Stimulated activated CD4-positive, alpha-beta T cell treated with anti-CD3 and anti-CD28 coated beads, TNF-alpha, amount 100 ng/mL, for 48 hours (primary cell): ENCODE measurements around the gene RNF213.
"Not testable (repeated sequence)": the region's sequence is repeated elsewhere in the genome, so short reads cannot be mapped to it uniquely, and the experiment has no call there.

Experiments
- DNase-seq, 3 donors: peaks; one replicate each; pipeline ENCODE4 v3.0.0-alpha.2; 2020; ENCODE audit warnings: low read depth in 3 of 3

Gene RNF213

DNA sequence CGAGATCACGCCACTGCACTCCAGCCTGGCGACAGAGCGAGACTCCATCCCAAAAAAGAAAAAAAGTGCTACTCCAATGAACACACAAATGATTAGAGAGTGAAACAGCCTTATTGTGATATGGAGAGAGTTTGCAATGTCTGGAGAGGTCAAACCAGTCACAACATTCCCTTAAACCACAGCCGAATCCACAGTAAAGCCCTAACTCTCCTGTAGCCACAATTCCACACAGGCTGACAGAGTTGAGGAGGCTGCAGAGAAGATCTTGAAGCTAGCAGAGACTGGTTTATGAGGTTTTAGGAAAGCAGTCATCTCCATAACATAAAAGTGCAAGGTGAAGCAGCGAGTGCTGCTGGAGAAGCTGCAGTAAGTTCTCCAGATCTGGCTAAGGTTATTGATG, 6.7 kb downstream of the RNF213 start:
- no peak for DNase-seq

DNA sequence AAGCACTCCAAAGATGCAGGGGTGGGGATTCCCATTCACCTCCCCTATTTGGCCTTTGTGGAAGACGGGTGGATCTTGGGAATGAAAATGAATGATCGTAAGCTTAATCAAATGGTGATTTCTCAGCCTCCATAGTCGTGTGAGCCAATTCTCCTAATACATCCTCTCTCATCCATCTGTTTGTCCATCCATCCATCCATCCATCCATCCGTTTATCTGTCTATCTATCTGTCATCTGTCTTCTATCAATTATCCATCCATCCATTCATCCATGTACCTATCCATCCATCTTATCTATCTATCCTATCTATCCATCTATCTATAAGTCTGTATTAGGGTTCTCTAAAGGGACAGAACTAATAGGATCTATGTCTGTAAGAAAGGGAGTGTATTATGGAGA, 7.8 kb downstream of the RNF213 start:
- DNase-seq, result no peak

DNA sequence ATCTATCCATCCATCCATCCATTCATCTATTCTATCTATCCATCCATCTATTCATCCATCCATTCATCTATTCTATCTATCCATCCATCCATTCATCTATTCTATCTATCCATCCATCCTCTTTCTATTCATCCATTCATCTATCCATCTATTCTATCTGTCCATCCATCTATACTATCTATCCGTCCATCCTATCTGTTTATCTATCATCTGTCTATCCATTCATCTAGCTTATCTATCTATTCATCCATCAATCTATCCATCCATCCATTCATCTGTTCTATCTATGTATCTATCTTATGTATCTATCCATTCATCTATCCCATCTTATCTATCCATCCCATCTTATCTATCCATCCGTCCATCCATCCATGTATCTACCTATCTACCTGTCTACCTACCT, 8.8 kb downstream of the RNF213 start:
- no peak for DNase-seq

DNA sequence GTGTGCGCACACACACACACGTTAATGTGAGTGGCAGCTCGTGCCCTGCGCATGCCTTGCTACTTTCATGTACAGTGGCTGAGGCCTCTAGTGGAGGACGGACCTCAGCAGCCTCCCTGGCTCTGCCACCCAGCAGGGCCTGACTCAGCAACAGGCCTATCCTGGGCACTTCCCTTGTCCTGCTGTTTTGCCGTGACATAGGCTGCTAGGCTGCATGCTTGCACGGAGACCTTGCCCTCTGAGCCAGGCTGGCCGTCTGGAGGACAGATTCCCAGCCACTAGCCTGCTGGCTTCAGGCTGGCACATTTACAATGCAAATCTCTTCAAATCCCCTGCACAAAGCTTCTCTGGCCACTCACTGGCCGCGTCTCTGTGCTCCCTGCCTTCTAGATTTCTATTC, 9.5 kb downstream of the RNF213 start:
- no peak for DNase-seq

DNA sequence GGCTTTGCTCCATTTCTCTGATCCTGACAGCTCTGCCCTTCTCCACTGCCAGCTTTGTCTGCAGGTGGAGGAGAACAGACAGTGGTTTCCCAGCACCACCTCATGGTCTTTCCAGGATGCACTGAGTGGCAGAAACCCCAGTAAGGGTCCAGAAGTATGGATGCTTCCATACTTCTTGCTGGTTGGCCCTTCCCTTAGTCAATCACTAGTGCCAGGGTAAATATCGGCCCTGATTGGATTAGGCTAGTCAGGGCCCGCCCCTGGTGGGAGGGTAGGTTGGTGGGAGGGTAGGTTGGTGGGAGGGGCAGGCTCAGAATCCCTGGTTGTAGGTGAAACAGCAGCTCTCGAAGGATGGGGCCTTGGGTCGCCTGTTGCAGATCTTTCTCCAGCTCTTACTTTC, 10.2 kb downstream of the RNF213 start:
- DNase-seq, result peak in 1 of 3 donors; percentile 34

DNA sequence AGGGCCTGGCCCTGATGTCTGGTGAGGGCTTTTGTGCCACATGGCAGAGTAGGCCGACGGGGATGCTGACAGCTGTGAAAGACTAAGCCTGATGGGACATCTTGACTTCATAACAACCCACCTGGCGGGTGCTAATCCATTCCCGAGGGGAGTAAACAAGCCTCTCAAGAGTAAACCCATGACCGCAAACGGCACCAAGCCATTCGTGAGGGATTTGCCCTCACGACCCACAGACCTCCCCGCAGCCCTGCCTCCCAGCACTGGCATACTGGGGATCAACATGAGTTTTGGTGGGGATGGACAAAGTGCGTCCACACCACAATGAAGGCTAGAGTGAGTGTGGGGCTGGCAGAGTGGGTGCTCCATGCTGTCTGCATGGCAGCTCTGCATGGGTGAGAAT, 11.7 kb downstream of the RNF213 start:
- DNase-seq, result no peak

DNA sequence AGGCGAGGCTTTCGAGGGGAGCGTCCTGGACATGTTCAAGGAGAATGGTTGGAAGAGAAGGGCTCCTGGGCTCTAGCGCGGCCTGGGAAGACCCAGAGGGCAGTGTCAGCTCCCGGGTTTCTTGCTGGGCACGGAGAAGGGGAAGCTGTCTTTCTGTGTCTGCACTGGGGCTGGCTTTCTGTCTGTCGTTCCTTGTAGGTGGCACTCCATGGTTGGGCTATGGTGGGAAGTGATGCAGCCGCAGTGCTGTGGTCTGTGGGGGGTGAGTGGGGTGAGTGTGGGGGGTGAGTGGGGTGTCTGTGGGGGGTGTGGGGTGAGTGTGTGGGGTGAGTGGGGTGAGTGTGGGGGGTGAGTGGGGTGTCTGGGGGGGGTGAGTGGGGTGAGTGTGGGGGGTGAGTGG, 13.7 kb downstream of the RNF213 start:
- no peak for DNase-seq

DNA sequence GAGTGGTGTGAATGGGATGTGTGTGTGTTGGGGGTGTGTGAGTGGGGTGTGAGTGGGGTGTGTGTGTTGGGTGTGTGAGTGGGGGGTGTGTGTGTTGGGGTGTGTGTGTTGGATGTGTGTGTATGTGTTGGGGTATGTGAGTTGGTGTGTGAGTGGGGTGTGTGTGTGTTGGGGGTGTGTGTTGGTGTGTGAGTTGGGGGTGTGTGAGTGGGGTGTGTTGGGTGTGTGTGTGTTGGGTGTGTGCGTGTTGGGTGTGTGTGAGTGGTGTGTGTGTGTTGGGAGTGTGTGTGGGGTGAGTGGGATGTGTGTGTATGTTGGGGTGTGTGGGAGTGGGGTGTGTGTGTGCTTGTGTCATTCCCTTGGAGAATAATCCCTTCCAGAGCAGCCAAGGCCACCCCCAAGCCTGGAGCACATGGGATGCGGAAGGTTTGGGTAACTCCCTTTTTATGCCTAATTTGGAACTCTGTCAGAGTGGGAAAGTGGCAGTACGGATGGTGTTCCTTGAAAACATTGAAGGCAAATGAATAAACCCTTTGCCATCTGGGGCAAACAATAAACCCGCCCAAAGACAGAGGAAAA, 14.3 kb downstream of the RNF213 start:
- no peak for DNase-seq

DNA sequence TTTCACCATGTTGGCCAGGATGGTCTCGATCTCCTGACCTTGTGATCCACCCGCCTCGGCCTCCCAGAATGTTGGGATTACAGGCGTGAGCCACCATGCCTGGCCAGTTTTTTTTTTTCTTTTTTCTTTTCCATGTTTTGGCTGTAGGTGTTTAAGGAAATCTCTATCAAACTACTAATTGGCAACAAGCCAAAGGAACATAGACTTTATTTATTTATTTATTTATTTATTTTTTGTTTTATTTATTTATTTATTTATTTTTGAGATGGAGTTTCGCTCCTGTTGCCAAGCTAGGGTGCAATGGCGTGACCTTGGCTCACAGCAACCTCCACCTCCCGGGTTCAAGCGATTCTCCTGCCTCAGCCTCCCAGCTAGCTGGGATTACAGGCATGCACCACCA, 15.2 kb downstream of the RNF213 start:
- DNase-seq, result not testable (repeated sequence)

DNA sequence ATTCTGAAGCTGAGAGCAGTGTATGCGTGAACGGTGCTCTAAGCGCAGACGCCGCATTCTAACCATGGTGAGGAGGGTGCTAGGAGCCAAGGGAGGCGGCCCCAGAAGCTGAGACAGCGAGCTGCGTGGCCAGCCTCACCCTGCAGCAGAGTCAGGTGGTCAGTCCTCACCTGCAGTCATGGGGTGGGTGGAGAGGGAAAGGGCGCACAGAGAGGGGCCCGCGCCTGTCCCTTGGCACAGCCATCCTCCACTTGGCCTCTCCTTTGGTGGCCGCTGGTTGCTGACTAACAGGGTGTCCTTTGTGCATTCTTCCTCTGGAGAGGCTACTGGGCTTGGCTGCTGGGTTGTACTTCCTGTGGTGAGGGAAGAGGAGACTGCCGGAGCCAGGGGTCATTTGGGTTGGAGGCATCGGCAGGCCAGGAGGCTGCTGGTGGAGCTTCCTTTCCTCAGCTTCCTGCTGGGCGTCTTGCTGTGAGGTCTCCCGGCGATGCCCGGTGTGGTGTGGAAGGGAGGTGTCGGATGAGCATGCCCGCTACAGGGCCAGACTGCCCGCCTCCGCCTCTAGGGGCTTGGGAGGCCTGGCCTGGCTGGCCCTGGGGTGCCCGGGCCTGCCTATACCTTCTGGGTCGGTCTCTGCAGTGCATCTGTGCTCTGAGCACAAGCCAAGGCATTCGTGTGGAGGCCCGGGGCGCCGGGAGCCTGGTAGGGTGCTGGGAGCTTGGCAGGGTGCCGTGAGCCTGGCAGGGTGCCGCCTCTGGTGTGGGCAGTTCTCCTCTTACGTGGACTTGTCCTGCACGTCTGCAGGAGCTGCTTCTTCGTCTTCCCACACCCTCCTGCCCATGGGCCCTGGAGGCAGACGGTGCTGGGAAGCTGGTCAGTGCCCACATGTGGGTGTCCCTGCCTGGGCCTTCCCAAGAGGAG, 17.4 kb downstream of the RNF213 start:
- no peak for DNase-seq

DNA sequence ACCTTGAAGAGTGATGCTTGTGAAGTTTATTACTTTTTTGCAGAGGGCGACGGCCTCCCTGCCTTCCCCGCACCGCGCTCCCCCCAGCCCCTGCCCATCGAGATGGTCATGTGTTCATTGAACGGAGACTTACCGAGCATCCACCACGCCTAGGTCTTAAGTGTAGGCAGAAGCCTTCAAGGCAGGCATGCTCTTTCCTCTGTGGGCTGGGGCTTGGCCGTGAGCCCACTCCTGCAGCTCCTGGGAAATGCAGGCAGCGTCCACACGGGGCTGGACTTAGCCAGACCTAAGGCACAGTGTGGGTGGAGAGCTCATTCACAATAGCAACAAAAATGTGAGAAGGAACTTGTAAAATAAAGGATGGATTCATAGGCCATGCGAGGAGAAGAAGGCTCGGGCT, 19.2 kb downstream of the RNF213 start:
- DNase-seq, result no peak

DNA sequence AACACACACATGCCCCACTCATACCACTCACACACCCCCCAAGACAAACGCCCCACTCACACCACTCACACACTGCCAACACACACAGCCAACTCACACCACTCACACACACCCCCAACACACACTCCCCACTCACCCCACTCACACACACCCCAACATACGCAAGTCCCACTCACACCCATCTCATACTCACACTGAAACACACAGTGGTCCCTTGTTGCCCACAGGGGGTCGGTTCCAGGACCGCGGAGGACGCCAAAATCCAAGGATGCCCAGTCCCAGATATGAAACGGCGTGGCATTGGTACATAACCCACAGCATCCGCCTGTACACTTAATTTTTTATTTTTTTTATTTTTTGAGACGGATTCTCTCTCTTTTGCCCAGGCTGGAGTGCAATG, 20.9 kb downstream of the RNF213 start:
- no peak for DNase-seq

DNA sequence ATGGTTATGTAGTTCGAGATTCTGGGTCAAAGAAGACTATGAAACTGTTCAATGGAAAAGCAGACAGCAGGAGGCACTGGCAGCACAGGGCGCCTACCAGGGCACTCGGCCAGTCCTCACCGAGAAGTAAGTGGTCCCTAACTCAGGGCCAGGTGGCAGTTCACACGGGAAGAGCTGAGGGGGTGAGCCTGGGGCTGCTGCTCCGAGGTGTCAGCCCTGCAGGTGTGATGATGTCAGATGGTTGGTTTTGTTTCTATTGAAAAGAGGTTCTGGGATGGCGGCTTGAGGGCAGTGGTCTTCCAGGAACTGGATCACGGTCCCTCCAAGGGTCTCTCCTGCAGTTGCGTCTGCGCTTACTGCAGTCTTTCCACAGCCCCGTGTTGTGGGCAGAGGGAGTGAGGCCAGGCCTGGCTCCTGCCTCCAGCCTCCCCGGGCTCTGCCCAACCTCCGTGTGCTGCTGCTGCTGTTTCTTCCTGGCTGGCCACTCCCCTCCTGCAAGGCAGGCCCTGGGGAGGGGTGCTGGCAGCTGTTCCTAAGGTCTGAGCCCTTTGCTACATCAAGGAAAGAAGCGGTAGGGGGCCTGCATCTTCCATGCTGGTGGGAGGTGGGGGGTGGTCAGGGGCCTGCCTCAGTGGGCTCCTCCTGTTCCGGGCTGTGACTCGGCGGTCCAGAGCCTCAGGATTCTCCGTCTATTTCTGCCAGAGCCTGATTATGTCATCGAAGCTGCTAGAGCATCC, 22.6 kb downstream of the RNF213 start:
- DNase-seq, result no peak

DNA sequence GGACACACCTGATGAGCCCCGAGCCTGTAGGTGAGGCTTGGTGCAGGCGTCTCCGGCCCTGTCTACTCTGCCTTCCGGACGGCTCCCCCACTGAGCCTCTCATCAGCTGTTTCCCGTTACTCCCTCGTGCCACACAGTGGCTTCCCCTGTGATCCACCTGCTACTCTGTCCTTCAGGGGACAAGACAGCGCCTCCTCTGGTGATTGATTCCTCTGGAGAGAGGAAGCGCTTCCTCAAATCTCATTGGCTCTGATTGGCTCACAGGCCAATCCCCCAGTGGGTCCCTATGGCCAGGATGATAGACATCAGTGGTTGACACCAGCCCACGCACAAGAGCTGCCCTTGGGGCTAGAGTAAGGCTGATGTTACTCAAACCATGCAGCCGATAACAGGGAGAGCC, 24.0 kb downstream of the RNF213 start:
- no peak for DNase-seq

DNA sequence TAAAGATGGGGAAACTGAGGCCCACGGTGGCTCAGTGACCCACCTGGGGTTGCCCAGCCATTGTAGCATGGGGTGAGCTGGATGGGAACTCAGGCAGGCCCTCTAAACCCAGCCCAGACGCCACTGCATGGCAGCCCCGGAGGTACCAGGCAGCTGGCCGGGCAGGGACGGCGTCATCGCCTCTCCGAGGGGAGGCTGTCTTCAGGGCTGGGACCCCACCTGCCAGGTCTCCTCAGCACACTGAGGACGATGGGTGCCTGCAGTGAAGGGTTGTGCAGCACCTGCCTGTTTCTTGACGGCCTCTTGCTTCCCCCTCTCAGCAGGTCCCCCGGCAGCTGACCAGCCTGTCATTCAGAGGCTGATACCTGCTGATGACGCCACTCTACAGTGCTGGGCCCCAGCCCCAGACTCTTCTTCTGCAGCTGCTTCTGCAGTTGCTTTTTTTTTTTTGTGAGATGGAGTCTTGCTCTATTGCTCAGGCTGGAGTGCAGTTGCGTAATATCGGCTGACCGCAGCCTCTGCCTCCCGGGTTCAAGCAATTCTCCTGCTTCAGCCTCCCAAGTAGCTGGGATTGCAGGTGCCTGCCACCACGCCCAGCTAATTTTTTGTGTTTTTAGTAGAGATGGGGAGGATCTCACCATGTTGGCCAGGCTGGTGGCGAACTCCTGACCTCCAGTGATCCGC, 24.7 kb downstream of the RNF213 start:
- DNase-seq, result no peak

DNA sequence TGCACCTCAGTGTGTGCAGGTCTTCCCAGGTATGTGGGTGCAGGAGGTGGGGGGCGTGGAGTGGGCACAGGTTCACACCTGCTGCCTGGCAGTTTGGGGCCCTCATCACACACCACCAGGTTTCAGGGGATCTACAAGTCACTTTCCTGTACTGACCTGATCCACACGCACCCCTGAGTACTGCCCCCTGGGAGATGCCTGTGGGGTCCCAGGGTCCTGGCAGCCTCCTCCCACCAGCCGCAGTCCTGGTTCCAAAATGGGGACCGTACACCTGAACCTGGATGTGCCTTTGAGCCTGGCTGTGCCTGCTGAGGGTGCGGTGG, 25.9 kb downstream of the RNF213 start:
- DNase-seq, result no peak

DNA sequence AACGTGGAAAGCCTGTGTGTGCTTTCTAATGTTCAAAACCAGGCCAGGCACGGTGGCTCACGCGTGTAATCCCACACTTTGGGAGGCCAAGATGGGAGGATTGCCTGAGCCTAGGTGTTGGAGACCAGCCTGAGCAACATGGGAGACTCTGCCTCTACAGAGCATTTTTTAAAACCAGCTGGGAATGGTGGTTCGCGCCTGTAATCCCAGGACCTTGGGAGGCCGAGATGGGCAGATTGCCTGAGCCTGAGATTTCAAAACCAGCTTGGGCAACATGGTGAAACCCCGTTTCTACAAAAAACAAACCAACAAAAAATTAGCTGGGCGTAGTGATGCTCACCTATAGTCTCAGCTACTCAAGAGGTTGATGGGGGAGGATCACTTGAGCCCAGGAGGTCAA, 26.4 kb downstream of the RNF213 start:
- no peak for DNase-seq

DNA sequence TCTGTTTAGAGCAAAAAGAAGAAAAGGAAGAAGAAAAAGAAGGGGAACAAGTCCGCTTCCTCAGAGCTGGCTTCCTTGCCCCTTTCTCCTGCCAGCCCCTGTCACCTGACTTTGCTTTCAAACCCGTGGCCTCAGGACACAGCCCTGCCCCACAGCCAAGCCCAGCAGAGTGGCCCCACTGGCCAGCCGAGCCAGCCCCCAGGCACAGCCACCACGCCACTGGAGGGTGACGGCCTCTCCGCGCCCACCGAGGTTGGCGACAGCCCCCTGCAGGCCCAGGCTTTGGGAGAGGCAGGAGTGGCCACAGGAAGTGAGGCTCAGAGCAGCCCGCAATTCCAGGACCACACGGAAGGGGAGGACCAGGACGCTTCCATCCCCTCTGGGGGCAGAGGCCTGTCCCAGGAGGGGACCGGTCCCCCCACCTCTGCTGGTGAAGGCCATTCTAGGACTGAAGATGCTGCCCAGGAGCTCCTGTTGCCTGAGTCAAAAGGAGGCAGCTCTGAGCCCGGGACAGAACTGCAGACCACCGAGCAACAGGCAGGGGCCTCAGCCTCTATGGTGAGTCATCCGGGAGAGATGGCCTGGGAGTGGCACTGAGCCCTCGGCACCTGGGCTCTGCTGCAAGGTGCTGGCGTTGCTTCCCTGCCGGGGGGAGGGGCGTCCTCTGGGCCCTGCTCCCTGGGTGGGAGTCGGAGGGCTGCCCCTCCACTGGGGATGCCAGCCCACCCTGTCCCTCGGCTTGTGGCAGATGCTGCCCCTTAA, 27.3 kb downstream of the RNF213 start:
- no peak for DNase-seq

DNA sequence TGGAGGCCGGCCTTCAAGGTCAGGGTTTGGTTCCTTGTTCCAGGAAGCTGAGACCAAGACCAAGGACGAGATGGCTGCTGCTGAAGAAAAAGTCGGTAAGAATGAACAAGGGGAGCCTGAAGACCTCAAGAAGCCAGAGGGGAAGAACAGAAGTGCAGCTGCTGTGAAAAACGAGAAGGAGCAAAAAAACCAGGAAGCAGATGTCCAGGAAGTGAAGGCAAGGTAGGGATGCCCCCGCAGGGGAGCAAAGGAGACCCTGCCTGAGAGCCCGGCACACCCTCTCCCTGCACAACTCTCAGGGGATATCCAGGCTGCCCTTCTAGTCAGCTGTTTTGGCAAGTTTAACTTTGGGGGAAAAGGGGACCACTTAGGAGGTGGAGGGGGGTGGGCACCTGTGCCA, 29.0 kb downstream of the RNF213 start:
- DNase-seq, result no peak

DNA sequence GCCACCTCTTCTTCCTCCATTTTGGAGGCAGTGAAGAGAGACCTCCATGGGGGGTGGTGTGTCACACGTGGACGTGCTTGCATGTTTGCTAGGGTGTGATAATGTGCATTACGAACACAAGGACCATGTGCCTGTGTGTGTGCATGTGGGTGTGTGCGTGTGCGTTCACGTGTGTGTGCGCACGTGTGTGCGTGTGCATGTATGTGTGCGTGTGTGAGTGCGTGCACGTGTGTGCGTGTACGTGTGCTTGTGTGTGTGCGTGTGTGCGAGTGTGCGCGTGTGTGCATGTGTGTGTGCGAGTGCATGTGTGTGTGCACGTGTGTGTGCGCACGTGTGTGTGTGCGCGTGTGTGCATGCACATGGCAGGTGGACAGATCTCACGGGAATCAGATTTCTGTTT, 29.5 kb downstream of the RNF213 start:
- DNase-seq, result no peak

DNA sequence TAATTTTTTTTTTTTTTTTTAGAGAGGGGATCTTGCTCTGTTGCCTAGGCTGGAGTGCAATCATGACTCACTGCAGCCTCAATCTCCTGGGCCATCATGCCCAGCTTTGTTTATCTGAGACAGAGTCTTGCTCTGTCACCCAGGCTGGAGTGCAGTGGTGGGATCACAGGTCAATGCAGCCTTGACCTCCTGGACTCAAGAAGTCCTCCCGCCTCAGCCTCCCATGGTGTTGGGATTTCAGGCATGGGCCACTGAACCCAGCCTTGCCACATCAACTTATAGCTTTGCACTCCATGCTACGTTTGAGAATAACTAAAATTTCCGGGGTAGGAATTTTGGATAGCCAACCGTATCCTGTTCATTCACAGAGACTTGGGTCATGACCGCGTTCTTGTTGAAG, 30.6 kb downstream of the RNF213 start:
- DNase-seq, result no peak
